WERI-Rb-1 (cell line): Measurements from ENCODE around the gene CHST2.

Experiments
- DNase-seq: peaks from one replicate; pipeline ENCODE4 v3.0.0-alpha.2; 2020
- H3K27ac ChIP-seq: fragments of 250-450 bp; sonication (Bioruptor Pico); 2 replicates; pipeline ENCODE4 v1.5.1; 2020; ENCODE audit warnings: mild to moderate bottlenecking, moderate library complexity
- H3K27me3 ChIP-seq: fragments of 250-450 bp; sonication (Bioruptor Pico); 2 replicates; pipeline ENCODE4 v1.5.1; 2021; ENCODE audit warnings: mild to moderate bottlenecking, low read depth, moderate library complexity; ENCODE audit not compliant: insufficient read depth, severe bottlenecking
- H3K36me3 ChIP-seq: fragments of 250-450 bp; sonication (Bioruptor Pico); 2 replicates; pipeline ENCODE4 v1.5.1; 2020; ENCODE audit warnings: mild to moderate bottlenecking, moderate library complexity
- H3K4me3 ChIP-seq: 2 replicates; pipeline ENCODE4 v1.5.1; 2011; ENCODE audit warnings: low read depth, mild to moderate bottlenecking, control low read depth, low read length
- H3K9me3 ChIP-seq: fragments of 250-450 bp; sonication (Bioruptor Pico); 2 replicates; pipeline ENCODE4 v1.5.1; 2021; ENCODE audit warnings: mild to moderate bottlenecking, moderate library complexity; ENCODE audit not compliant: severe bottlenecking
- TF ChIP-seq, protein P1 (sequence below): IDR thresholded peaks from 2 replicates; pipeline ENCODE4 v1.5.1; 2011; ENCODE audit warnings: low read depth, mild to moderate bottlenecking, control low read depth, inconsistent platforms, low read length

The CHST2 gene

DNA sequence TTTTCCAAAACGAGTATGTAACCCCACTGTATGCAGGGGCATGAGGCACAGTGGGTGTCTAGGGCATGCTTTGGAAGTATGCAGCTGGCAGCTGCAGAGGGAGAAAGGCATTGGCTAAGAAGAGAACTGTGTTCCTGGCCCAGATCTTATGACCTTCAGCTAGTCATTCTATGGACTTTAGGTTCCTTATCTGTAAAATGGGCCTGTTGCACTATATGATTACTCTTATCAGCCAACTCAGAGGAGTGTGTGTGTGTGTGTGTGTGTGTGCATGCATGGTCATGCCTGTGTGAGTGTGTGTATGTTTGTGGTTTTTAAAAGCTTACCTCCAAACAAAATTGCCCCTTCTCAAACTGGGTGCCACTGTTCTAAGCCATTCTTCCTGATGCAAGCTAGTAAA lies 27.4 kb upstream of the CHST2 start:
- Histone ChIP-seq H3K36me3 (no peaks in the 10 kb centered on the region), H3K27me3 (no peaks in the 10 kb centered on the region), H3K4me3 (no peak overlapping the region), H3K27ac (no peak overlapping the region), H3K9me3 (peaks cover 5% of the 10 kb centered on the region)
- no peak for DNase-seq
- TF ChIP-seq, protein P1, sequence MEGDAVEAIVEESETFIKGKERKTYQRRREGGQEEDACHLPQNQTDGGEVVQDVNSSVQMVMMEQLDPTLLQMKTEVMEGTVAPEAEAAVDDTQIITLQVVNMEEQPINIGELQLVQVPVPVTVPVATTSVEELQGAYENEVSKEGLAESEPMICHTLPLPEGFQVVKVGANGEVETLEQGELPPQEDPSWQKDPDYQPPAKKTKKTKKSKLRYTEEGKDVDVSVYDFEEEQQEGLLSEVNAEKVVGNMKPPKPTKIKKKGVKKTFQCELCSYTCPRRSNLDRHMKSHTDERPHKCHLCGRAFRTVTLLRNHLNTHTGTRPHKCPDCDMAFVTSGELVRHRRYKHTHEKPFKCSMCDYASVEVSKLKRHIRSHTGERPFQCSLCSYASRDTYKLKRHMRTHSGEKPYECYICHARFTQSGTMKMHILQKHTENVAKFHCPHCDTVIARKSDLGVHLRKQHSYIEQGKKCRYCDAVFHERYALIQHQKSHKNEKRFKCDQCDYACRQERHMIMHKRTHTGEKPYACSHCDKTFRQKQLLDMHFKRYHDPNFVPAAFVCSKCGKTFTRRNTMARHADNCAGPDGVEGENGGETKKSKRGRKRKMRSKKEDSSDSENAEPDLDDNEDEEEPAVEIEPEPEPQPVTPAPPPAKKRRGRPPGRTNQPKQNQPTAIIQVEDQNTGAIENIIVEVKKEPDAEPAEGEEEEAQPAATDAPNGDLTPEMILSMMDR = no peak

DNA sequence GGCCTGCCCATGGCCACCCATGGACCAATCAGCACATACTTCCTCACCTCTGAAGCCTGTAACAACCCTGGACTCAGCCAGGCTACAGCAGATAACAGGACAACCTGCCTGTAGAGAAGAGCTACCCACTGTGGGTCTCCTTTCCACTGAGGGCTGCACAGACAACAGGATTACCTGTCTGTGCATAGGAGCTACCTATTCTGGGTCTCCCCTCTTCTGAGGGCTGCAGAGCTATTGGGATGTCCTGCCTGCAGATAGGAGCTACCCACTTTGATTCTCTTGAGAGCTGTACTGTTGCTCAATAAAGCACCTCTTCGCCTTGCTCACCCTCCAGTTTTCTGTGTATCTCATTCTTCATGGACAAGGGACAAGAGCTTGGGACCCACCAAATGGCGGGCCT lies 23.8 kb upstream of the CHST2 start:
- no peaks in the 10 kb centered on the region for H3K36me3 ChIP-seq
- H3K4me3 ChIP-seq = no peak overlapping the region
- DNase-seq = no peak
- H3K9me3 ChIP-seq = peaks cover 5% of the 10 kb centered on the region
- TF ChIP-seq, protein P1 = no peak
- H3K27ac ChIP-seq = no peak overlapping the region
- H3K27me3 ChIP-seq = no peaks in the 10 kb centered on the region

DNA sequence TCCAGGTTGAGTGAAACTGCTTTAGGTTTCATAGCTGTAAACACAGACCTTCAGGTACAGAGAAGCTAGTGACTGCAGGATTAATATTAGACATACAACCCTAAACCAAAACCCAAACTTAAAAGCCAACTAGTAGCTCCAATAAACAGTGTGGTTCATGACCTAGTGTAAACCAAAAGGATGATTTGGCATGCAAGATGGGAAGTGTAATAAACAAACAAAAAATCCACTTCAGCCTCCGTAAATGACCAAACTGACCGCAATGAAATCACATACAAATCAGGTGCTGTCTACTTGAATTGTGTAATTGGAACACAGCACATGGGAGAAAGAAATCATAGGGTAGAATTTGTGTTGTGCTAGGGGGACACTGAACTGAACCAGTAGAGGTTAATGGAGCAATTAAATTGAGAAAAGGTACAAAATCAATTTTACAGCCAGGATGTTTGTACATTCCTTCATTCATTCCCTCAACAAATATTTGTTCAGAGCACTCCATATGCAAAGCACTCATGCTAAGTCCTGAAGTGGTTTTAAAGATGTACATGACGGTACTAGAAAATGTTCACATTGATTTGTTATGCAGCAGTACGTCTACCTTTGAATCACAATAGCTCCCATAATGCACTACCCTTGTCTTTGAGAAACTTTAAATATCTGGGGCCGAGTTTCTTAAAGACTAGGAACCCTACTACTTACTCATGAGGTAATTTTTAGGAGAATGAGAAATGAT lies 21.4 kb upstream of the CHST2 start:
- Histone ChIP-seq H3K36me3 (no peaks in the 10 kb centered on the region), H3K4me3 (no peak overlapping the region), H3K9me3 (peaks cover 5% of the 10 kb centered on the region), H3K27ac (no peak overlapping the region), H3K27me3 (no peaks in the 10 kb centered on the region)
- TF ChIP-seq, protein P1 = no peak
- DNase-seq = no peak

DNA sequence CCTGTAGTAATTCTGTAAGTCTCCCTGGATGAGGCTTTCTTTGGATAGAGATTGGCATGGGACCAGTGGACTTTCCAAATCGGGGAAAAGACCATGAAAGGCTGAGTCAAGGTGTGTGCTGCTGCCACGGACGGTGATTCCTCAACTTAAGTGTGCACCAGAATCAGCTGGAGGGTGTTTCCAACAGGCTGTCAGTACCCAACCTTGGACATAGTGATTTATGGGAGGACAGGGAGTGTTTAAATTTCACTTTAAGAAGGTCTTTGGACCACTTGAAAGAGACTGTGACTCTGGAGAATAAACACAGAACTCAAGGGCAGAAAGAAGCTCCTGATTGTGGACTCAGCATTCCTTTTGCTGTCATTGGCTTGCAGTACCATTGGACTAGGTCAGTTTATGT lies 20.4 kb upstream of the CHST2 start:
- no peaks in the 10 kb centered on the region for H3K36me3 ChIP-seq
- TF ChIP-seq, protein P1 = no peak
- no peak for DNase-seq
- H3K27ac ChIP-seq = no peak overlapping the region
- no peak overlapping the region for H3K4me3 ChIP-seq
- H3K27me3 ChIP-seq = no peaks in the 10 kb centered on the region
- peaks cover 7% of the 10 kb centered on the region for H3K9me3 ChIP-seq

DNA sequence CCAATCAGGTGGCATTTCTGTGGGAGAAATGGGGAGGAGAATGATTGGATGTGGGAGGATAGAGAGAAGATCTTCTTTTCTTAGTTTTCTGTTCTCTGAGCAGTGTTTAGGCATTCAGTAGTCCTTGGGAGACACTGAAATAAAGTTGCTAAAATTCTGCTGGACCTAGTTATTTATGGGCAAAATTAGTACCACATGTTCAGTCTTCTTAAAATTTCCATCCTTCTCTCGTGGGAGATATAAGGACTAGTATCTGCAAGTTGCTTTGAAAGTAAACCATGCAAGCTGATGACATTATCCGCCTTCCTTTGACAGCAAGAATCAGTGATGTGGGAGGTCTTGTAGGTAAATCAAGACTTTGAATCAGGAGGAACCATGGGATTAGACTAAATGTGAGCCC lies 19.9 kb upstream of the CHST2 start:
- Histone ChIP-seq H3K27me3 (no peaks in the 10 kb centered on the region), H3K36me3 (no peaks in the 10 kb centered on the region), H3K4me3 (no peak overlapping the region), H3K27ac (no peak overlapping the region), H3K9me3 (peaks cover 10% of the 10 kb centered on the region)
- TF ChIP-seq, protein P1 = no peak
- no peak for DNase-seq

DNA sequence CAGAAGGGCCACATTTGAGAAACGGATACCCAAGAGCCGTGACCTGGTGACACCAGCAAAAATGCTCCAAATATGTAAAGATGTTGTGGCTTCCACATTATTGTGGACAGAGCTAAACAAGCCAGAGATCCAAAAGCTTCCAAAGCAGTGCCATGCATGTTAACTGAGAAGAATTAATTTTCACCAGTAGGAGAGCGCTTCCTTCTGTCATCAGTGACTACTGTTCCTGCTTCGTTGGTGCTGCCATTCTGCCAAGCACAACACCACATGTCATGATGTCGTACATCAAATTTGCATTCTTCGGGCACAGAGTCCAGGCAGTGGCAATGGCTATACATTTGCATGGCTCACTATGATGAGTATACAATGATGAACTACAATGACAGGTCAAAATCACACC lies 19.1 kb upstream of the CHST2 start:
- Histone ChIP-seq H3K4me3 (no peak overlapping the region), H3K27me3 (no peaks in the 10 kb centered on the region), H3K9me3 (peaks cover 16% of the 10 kb centered on the region), H3K36me3 (no peaks in the 10 kb centered on the region), H3K27ac (no peak overlapping the region)
- TF ChIP-seq, protein P1 = no peak
- no peak for DNase-seq
